Activated naive CD4-positive, alpha-beta T cell treated with anti-CD3 and anti-CD28 coated beads for 36 hours (primary cell): Measurements from ENCODE around the gene CHRNG. TPM values are rescaled to one million over a fixed set of nuclear protein-coding genes. Genes with fewer than 3 reads are reported as not detected.

Experiments used
- CTCF ChIA-PET: fragments of 350-600 bp; sonication (Branson Sonifier 250); formaldehyde crosslinking; loops from one replicate; lab custom pipeline; 2021; ENCODE audit warnings: antibody characterized with exemption; lab: Charles Lee
- DNase-seq: peaks from one replicate; pipeline ENCODE4 v3.0.0-alpha.2; 2020
- H3K27ac Mint-ChIP-seq: one replicate; pipeline ENCODE4 v1.8.0; 2021; ENCODE audit warnings: mild to moderate bottlenecking, mixed read lengths
- H3K27me3 Mint-ChIP-seq: one replicate; pipeline ENCODE4 v1.8.0; 2021; ENCODE audit warnings: low read depth, mixed read lengths
- H3K36me3 Mint-ChIP-seq: one replicate; pipeline ENCODE4 v1.8.0; 2021; ENCODE audit warnings: low read depth, mixed read lengths
- H3K4me1 Mint-ChIP-seq: one replicate; pipeline ENCODE4 v1.8.0; 2021; ENCODE audit warnings: low read depth, mixed read lengths
- H3K4me3 Mint-ChIP-seq: one replicate; pipeline ENCODE4 v1.8.0; 2021; ENCODE audit warnings: mild to moderate bottlenecking, moderate library complexity, mixed read lengths
- H3K9me3 Mint-ChIP-seq: one replicate; pipeline ENCODE4 v1.8.0; 2021; ENCODE audit warnings: mixed read lengths
- intact Hi-C: fragments of 100-400 bp; cut with micrococcal nuclease; formaldehyde crosslinking; loops from one replicate; pipeline ENCODE4 v1.15.1; 2023
- total RNA-seq, 2 experiments: library from RNA; stranded (reverse); gene quantifications; one replicate each; pipeline ENCODE4 v1.2.3, GENCODE V29; 2021

The CHRNG gene
- total RNA-seq, 2 experiments from 2014 or later, result not detected

- CTCF ChIA-PET, result no interaction called here
- intact Hi-C loops, result no loop called here
- DNase-seq, result no peak
- peaks cover 3% of the 10 kb centered on the region for H3K4me1 Mint-ChIP-seq
- H3K27ac Mint-ChIP-seq, result no peak overlapping the region
- H3K9me3 Mint-ChIP-seq, result no peaks in the 10 kb centered on the region
- H3K4me3 Mint-ChIP-seq, result no peak overlapping the region
- H3K36me3 Mint-ChIP-seq, result peaks cover 27% of the 10 kb centered on the region
- H3K27me3 Mint-ChIP-seq, result no peaks in the 10 kb centered on the region
These were observed 37.5 kb downstream of the CHRNG start for GRCh38 chr2:232576995-232577394.

- peaks cover 35% of the 10 kb centered on the region for H3K36me3 Mint-ChIP-seq
- H3K27me3 Mint-ChIP-seq, result no peaks in the 10 kb centered on the region
- no peak for DNase-seq
- peaks cover 2% of the 10 kb centered on the region for H3K9me3 Mint-ChIP-seq
- no peak overlapping the region for H3K4me3 Mint-ChIP-seq
- CTCF ChIA-PET, result no interaction called here
- peaks cover 3% of the 10 kb centered on the region for H3K4me1 Mint-ChIP-seq
- no peak overlapping the region for H3K27ac Mint-ChIP-seq
- intact Hi-C loops, result no loop called here
These were observed 38.3 kb downstream of the CHRNG start for GRCh38 chr2:232577841-232578240.

- peaks cover 3% of the 10 kb centered on the region for H3K4me1 Mint-ChIP-seq
- no peak overlapping the region for H3K27ac Mint-ChIP-seq
- peaks cover 2% of the 10 kb centered on the region for H3K9me3 Mint-ChIP-seq
- H3K27me3 Mint-ChIP-seq, result no peaks in the 10 kb centered on the region
- intact Hi-C loops, result no loop called here
- H3K36me3 Mint-ChIP-seq, result peaks cover 42% of the 10 kb centered on the region
- DNase-seq, result no peak
- CTCF ChIA-PET, result interaction anchor here (0.6 kb wide), 2 partner anchors 476 to 716 kb away, joined by 3 read pairs; no protein-coding TSS in a partner anchor
- H3K4me3 Mint-ChIP-seq, result no peak overlapping the region
These were observed 39.1 kb downstream of the CHRNG start for GRCh38 chr2:232578626-232579025.

GRCh38 chr2:232580648-232580981, 41.1 kb downstream of the CHRNG start:
- peaks cover 3% of the 10 kb centered on the region for H3K4me1 Mint-ChIP-seq
- no peak for DNase-seq
- no peak overlapping the region for H3K27ac Mint-ChIP-seq
- CTCF ChIA-PET, result interaction anchor here (0.6 kb wide), 1 partner anchor 9 kb away, joined by 3 read pairs; no protein-coding TSS in a partner anchor
- peaks cover 46% of the 10 kb centered on the region for H3K36me3 Mint-ChIP-seq
- intact Hi-C loops, result loop anchor here (2.0 kb wide), 1 partner anchor 42 kb away; no protein-coding TSS in a partner anchor
- no peak overlapping the region for H3K4me3 Mint-ChIP-seq
- H3K27me3 Mint-ChIP-seq, result no peaks in the 10 kb centered on the region
- peaks cover 2% of the 10 kb centered on the region for H3K9me3 Mint-ChIP-seq

- intact Hi-C loops, result loop anchor here (2.0 kb wide), 1 partner anchor 41 kb away; no protein-coding TSS in a partner anchor
- peaks cover 3% of the 10 kb centered on the region for H3K4me1 Mint-ChIP-seq
- H3K27me3 Mint-ChIP-seq, result no peaks in the 10 kb centered on the region
- no peak overlapping the region for H3K27ac Mint-ChIP-seq
- CTCF ChIA-PET, result no interaction called here
- H3K36me3 Mint-ChIP-seq, result peaks cover 41% of the 10 kb centered on the region
- no peak for DNase-seq
- peaks cover 2% of the 10 kb centered on the region for H3K9me3 Mint-ChIP-seq
- H3K4me3 Mint-ChIP-seq, result no peak overlapping the region
These were observed 42.2 kb downstream of the CHRNG start for GRCh38 chr2:232581725-232582124.

GRCh38 chr2:232584238-232584637, 44.7 kb downstream of the CHRNG start:
- Mint-ChIP-seq H3K36me3 (peaks cover 41% of the 10 kb centered on the region), H3K27me3 (no peaks in the 10 kb centered on the region), H3K27ac (no peak overlapping the region), H3K4me3 (no peak overlapping the region), H3K4me1 (peaks cover 3% of the 10 kb centered on the region), H3K9me3 (peaks cover 2% of the 10 kb centered on the region)
- CTCF ChIA-PET, result no interaction called here
- intact Hi-C loops, result no loop called here
- DNase-seq, result no peak

- intact Hi-C loops, result no loop called here
- no peak overlapping the region for H3K4me3 Mint-ChIP-seq
- peaks cover 26% of the 10 kb centered on the region for H3K36me3 Mint-ChIP-seq
- H3K4me1 Mint-ChIP-seq, result no peaks in the 10 kb centered on the region
- CTCF ChIA-PET, result interaction anchor here (0.6 kb wide), 2 partner anchors 12 to 681 kb away, joined by 3 read pairs; no protein-coding TSS in a partner anchor
- H3K9me3 Mint-ChIP-seq, result peaks cover 2% of the 10 kb centered on the region
- H3K27me3 Mint-ChIP-seq, result no peaks in the 10 kb centered on the region
- no peak overlapping the region for H3K27ac Mint-ChIP-seq
- no peak for DNase-seq
These were observed 47.5 kb downstream of the CHRNG start for GRCh38 chr2:232586943-232587505.

GRCh38 chr2:232587512-232587911, 48.0 kb downstream of the CHRNG start:
- H3K9me3 Mint-ChIP-seq, result peaks cover 1% of the 10 kb centered on the region
- H3K4me3 Mint-ChIP-seq, result no peak overlapping the region

GRCh38 chr2:232588031-232588430, 48.5 kb downstream of the CHRNG start:
- DNase-seq, result no peak
- intact Hi-C loops, result no loop called here
- H3K9me3 Mint-ChIP-seq, result no peaks in the 10 kb centered on the region
- no peak overlapping the region for H3K4me3 Mint-ChIP-seq
- peaks cover 3% of the 10 kb centered on the region for H3K4me1 Mint-ChIP-seq
- H3K27ac Mint-ChIP-seq, result no peak overlapping the region
- H3K27me3 Mint-ChIP-seq, result no peaks in the 10 kb centered on the region
- CTCF ChIA-PET, result no interaction called here
- H3K36me3 Mint-ChIP-seq, result peaks cover 16% of the 10 kb centered on the region

More at GRCh38 chr2:232587512-232587911, 48.0 kb downstream of the CHRNG start:
- peaks cover 22% of the 10 kb centered on the region for H3K36me3 Mint-ChIP-seq
- H3K4me1 Mint-ChIP-seq, result no peaks in the 10 kb centered on the region
- intact Hi-C loops, result no loop called here
- CTCF ChIA-PET, result interaction anchor here (0.6 kb wide), 2 partner anchors 13 to 680 kb away, joined by 3 read pairs; no protein-coding TSS in a partner anchor
- no peak for DNase-seq
- H3K27ac Mint-ChIP-seq, result no peak overlapping the region
- no peaks in the 10 kb centered on the region for H3K27me3 Mint-ChIP-seq

GRCh38 chr2:232588680-232589585, 49.4 kb downstream of the CHRNG start:
- intact Hi-C loops, result no loop called here
- Mint-ChIP-seq H3K27ac (no peak overlapping the region), H3K27me3 (no peaks in the 10 kb centered on the region), H3K36me3 (peaks cover 8% of the 10 kb centered on the region), H3K4me1 (peaks cover 8% of the 10 kb centered on the region), H3K4me3 (no peak overlapping the region), H3K9me3 (no peaks in the 10 kb centered on the region)
- DNase-seq, result no peak
- CTCF ChIA-PET, result interaction anchor here (2.9 kb wide), 1 partner anchor 23 kb away, joined by 7 read pairs; no protein-coding TSS in a partner anchor

- H3K4me3 Mint-ChIP-seq, result no peak overlapping the region
- DNase-seq, result peak; percentile 24
- intact Hi-C loops, result loop anchor here (1.0 to 5.0 kb wide), 2 partner anchors 41 to 654 kb away; partner anchors contain the start of genes EIF4E2 and TIGD1
- H3K9me3 Mint-ChIP-seq, result peaks cover 5% of the 10 kb centered on the region
- peak overlapping the region; percentile 74 for H3K27ac Mint-ChIP-seq
- H3K36me3 Mint-ChIP-seq, result no peaks in the 10 kb centered on the region
- CTCF ChIA-PET, result interaction anchor here (1.3 to 2.0 kb wide), 2 partner anchors 12 to 17 kb away, joined by 3 to 6 read pairs; no protein-coding TSS in a partner anchor
- no peaks in the 10 kb centered on the region for H3K27me3 Mint-ChIP-seq
- H3K4me1 Mint-ChIP-seq, result peaks cover 8% of the 10 kb centered on the region
These were observed 53.4 kb downstream of the CHRNG start for GRCh38 chr2:232592772-232593395.

GRCh38 chr2:232593982-232594381, 54.5 kb downstream of the CHRNG start:
- intact Hi-C loops, result loop anchor here (1.0 to 5.0 kb wide), 2 partner anchors 42 to 653 kb away; partner anchors contain the start of genes EIF4E2 and TIGD1
- no peak for DNase-seq
- H3K36me3 Mint-ChIP-seq, result no peaks in the 10 kb centered on the region
- peaks cover 5% of the 10 kb centered on the region for H3K9me3 Mint-ChIP-seq
- H3K4me3 Mint-ChIP-seq, result no peak overlapping the region
- H3K27me3 Mint-ChIP-seq, result no peaks in the 10 kb centered on the region
- CTCF ChIA-PET, result interaction anchor here (1.0 to 2.0 kb wide), 2 partner anchors 16 to 18 kb away, joined by 3 to 6 read pairs; no protein-coding TSS in a partner anchor
- H3K4me1 Mint-ChIP-seq, result peaks cover 8% of the 10 kb centered on the region
- H3K27ac Mint-ChIP-seq, result no peak overlapping the region
